ENCODE data around the gene FKBP3. TPM values are rescaled to one million over a fixed set of nuclear protein-coding genes. Genes with fewer than 3 reads are reported as not detected.

The FKBP3 gene
- total RNA-seq, 1 donor, result 17.7 TPM

DNA sequence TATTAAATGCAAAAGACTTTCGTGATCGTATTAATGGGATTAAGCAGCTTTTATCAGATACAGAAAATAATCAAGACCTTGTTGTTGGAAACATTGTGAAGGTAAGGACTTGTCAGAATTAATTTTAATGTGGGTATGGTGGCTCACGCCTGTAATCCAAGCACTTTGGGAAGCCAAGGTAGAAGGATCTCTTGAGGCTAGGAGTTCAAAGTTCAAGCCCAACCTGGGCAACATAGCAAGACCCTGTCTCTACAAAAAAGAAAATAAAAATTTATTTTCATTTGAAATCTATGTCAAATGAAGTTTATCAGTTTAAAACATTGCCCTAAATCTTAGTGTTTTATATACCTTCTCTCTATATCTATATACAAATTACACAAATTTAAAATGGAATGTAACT lies 67.6 kb downstream of the FKBP3 start:
- no peaks in the 10 kb centered on the region for H3K9me3 ChIP-seq (ENCODE audit: low read depth, low read length)

DNA sequence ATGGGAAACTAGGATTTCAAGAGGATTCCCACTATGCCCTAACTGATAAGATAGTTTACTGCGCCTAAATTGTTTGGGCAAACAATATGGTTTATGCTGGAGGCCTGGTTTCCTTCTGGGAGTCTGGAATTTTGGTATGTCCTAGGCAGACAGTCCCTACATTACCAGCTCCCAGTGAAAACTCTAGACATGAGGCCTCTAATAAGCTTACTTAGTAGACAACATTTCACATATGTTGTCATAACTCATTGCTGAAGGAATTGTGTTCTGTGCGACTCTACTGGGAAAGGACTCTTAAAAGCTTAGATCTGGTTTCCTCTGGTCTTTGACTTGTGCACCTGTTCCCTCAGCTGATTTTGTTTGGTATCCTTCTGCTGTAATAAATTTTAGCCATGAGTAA lies 68.3 kb downstream of the FKBP3 start:
- TF ChIP-seq, protein P1, sequence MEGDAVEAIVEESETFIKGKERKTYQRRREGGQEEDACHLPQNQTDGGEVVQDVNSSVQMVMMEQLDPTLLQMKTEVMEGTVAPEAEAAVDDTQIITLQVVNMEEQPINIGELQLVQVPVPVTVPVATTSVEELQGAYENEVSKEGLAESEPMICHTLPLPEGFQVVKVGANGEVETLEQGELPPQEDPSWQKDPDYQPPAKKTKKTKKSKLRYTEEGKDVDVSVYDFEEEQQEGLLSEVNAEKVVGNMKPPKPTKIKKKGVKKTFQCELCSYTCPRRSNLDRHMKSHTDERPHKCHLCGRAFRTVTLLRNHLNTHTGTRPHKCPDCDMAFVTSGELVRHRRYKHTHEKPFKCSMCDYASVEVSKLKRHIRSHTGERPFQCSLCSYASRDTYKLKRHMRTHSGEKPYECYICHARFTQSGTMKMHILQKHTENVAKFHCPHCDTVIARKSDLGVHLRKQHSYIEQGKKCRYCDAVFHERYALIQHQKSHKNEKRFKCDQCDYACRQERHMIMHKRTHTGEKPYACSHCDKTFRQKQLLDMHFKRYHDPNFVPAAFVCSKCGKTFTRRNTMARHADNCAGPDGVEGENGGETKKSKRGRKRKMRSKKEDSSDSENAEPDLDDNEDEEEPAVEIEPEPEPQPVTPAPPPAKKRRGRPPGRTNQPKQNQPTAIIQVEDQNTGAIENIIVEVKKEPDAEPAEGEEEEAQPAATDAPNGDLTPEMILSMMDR (IDR thresholded peaks at IDR 0.05; ENCODE audit: extremely low read depth, low read depth, low read length), result no peak
- H2AFZ ChIP-seq (ENCODE audit: low read length), result no peak overlapping the region
- H3K27me3 ChIP-seq (ENCODE audit: insufficient read depth, low read length), result no peaks in the 10 kb centered on the region
- peaks cover 12% of the 10 kb centered on the region for H3K79me2 ChIP-seq (ENCODE audit: insufficient read depth, low read length)
- DNase-seq (ENCODE audit: insufficient read length, low spot score, missing footprints), result no peak
- H3K4me1 ChIP-seq (ENCODE audit: insufficient read depth, low read length), result no peaks in the 10 kb centered on the region
- no peaks in the 10 kb centered on the region for H3K9me3 ChIP-seq (ENCODE audit: low read depth, low read length)
- no peak overlapping the region for H3K27ac ChIP-seq (ENCODE audit: low read depth, low read length)
- no peaks in the 10 kb centered on the region for H4K20me1 ChIP-seq (ENCODE audit: insufficient read depth, low read length)
- H3K4me3 ChIP-seq (ENCODE audit: insufficient read depth, low read length), result no peak overlapping the region
- H3K36me3 ChIP-seq (ENCODE audit: insufficient read depth, low read length), result peaks cover 6% of the 10 kb centered on the region
- no peak overlapping the region for H3K4me2 ChIP-seq (ENCODE audit: insufficient read depth, low read length)

More for the DNA sequence above, 67.6 kb downstream of the FKBP3 start:
- H3K4me2 ChIP-seq (ENCODE audit: insufficient read depth, low read length), result no peak overlapping the region
- TF ChIP-seq, protein P1 (IDR thresholded peaks at IDR 0.05; ENCODE audit: extremely low read depth, low read depth, low read length), result no peak
- H3K79me2 ChIP-seq (ENCODE audit: insufficient read depth, low read length), result peaks cover 12% of the 10 kb centered on the region
- H3K27me3 ChIP-seq (ENCODE audit: insufficient read depth, low read length), result no peaks in the 10 kb centered on the region
- no peaks in the 10 kb centered on the region for H4K20me1 ChIP-seq (ENCODE audit: insufficient read depth, low read length)
- H2AFZ ChIP-seq (ENCODE audit: low read length), result no peak overlapping the region
- H3K36me3 ChIP-seq (ENCODE audit: insufficient read depth, low read length), result peaks cover 6% of the 10 kb centered on the region
- H3K4me1 ChIP-seq (ENCODE audit: insufficient read depth, low read length), result no peaks in the 10 kb centered on the region
- no peak overlapping the region for H3K4me3 ChIP-seq (ENCODE audit: insufficient read depth, low read length)
- no peak for DNase-seq (ENCODE audit: insufficient read length, low spot score, missing footprints)
- H3K27ac ChIP-seq (ENCODE audit: low read depth, low read length), result no peak overlapping the region

Small RNAs within 50 kb of the gene (small RNA-seq; reads per million reads assigned to genes)
- gene RF00151 (not detected), gene SNORD127 (6,430 reads per million, percentile 100 among the genes with 10 or more reads in this experiment)

Other genes with a start within 250 kb of the FKBP3 start
- 11.9 and 12.7 TPM in 2 replicates for gene KLHL28, start 172.5 kb downstream of the FKBP3 start, total RNA-seq
- 25.6 and 27.1 TPM in 2 replicates for gene TOGARAM1, start 172.3 kb downstream of the FKBP3 start, total RNA-seq
- gene PRPF39, start 50.4 kb downstream of the FKBP3 start, total RNA-seq, result 35.1 and 35.9 TPM in 2 replicates
- gene FANCM, start 1.4 kb upstream of the FKBP3 start, total RNA-seq, result 6.2 and 6.8 TPM in 2 replicates
- gene MIS18BP1, start 118.7 kb upstream of the FKBP3 start, total RNA-seq, result 29.7 and 35.7 TPM in 2 replicates